Astrocyte (in vitro differentiated cells and primary cell): ENCODE measurements around the gene PARK7. TPM values are rescaled to one million over a fixed set of nuclear protein-coding genes. Genes with fewer than 3 reads are reported as not detected.

Source experiments
- DNase-seq: peaks from one replicate; pipeline ENCODE4 v3.0.0-alpha.2; 2010; ENCODE audit warnings: low read depth
- FAIRE-seq: peaks from 2 replicates; lab custom pipeline; 2011; peaks lifted over from hg19 to GRCh38; lab: Jason Lieb, UNC
- H2AFZ ChIP-seq: 2 replicates; pipeline ENCODE4 v1.6.0; 2012; ENCODE audit warnings: low read depth, low read length, inconsistent platforms
- H3K27ac ChIP-seq: 2 replicates; pipeline ENCODE4 v1.5.1; 2011; ENCODE audit warnings: low read depth, low read length, inconsistent platforms
- H3K27me3 ChIP-seq: 2 replicates; pipeline ENCODE4 v1.6.0; 2011; ENCODE audit warnings: low read length, inconsistent platforms; ENCODE audit not compliant: insufficient read depth
- H3K36me3 ChIP-seq: 2 replicates; pipeline ENCODE4 v1.5.1; 2011; ENCODE audit warnings: low read length, inconsistent platforms; ENCODE audit not compliant: insufficient read depth
- H3K4me1 ChIP-seq: 2 replicates; pipeline ENCODE4 v1.5.1; 2011; ENCODE audit warnings: low read length, inconsistent platforms; ENCODE audit not compliant: insufficient read depth
- H3K4me2 ChIP-seq: 2 replicates; pipeline ENCODE4 v1.6.0; 2012; ENCODE audit warnings: low read length, inconsistent platforms
- H3K4me3 ChIP-seq: 2 replicates; pipeline ENCODE4 v1.5.1; 2011; ENCODE audit warnings: low read depth, mild to moderate bottlenecking, low read length, inconsistent platforms; ENCODE audit not compliant: insufficient read depth
- H3K79me2 ChIP-seq: 2 replicates; pipeline ENCODE4 v1.6.0; 2012; ENCODE audit warnings: mild to moderate bottlenecking, low read length, inconsistent platforms; ENCODE audit not compliant: insufficient read depth
- H3K9ac ChIP-seq: 2 replicates; pipeline ENCODE4 v1.6.0; 2012; ENCODE audit warnings: mild to moderate bottlenecking, low read length, inconsistent platforms
- H3K9me3 ChIP-seq: 2 replicates; pipeline ENCODE4 v1.5.1; 2012; ENCODE audit warnings: low read depth, mild to moderate bottlenecking, low read length, inconsistent platforms; ENCODE audit not compliant: insufficient read depth
- H4K20me1 ChIP-seq: 2 replicates; pipeline ENCODE4 v1.6.0; 2012; ENCODE audit warnings: low read length, inconsistent platforms; ENCODE audit not compliant: insufficient read depth
- H3K27ac Mint-ChIP-seq: one replicate; pipeline ENCODE4 v1.8.0; 2021; ENCODE audit warnings: mild to moderate bottlenecking, mixed read lengths; ENCODE audit not compliant: unreplicated experiment
- H3K27me3 Mint-ChIP-seq: one replicate; pipeline ENCODE4 v1.8.0; 2021; ENCODE audit warnings: low read depth, mixed read lengths; ENCODE audit not compliant: unreplicated experiment
- H3K36me3 Mint-ChIP-seq: one replicate; pipeline ENCODE4 v1.8.0; 2021; ENCODE audit warnings: low read depth, mixed read lengths; ENCODE audit not compliant: unreplicated experiment
- H3K4me1 Mint-ChIP-seq: one replicate; pipeline ENCODE4 v1.8.0; 2021; ENCODE audit warnings: low read depth, mixed read lengths; ENCODE audit not compliant: unreplicated experiment
- H3K4me3 Mint-ChIP-seq: one replicate; pipeline ENCODE4 v1.8.0; 2021; ENCODE audit warnings: mild to moderate bottlenecking, moderate library complexity, mixed read lengths; ENCODE audit not compliant: unreplicated experiment
- H3K9me3 Mint-ChIP-seq: one replicate; pipeline ENCODE4 v1.8.0; 2021; ENCODE audit warnings: mild to moderate bottlenecking, mixed read lengths; ENCODE audit not compliant: unreplicated experiment
- CTCF ChIP-seq: IDR thresholded peaks from 2 replicates; pipeline ENCODE4 v1.5.1; 2011; ENCODE audit warnings: low read depth, mild to moderate bottlenecking, inconsistent platforms, low read length, moderate library complexity; ENCODE audit not compliant: insufficient read depth
- EZH2 ChIP-seq: IDR thresholded peaks from 2 replicates; pipeline ENCODE4 v1.6.1; 2012; ENCODE audit warnings: mild to moderate bottlenecking, low read length, inconsistent platforms; ENCODE audit not compliant: insufficient read depth
- total RNA-seq: library from RNA; stranded (reverse); gene quantifications from 2 replicates; pipeline ENCODE4 v1.2.1, GENCODE V29; 2021

Gene PARK7
- total RNA-seq, 1 donor from 2014 or later, result 282 TPM

DNA sequence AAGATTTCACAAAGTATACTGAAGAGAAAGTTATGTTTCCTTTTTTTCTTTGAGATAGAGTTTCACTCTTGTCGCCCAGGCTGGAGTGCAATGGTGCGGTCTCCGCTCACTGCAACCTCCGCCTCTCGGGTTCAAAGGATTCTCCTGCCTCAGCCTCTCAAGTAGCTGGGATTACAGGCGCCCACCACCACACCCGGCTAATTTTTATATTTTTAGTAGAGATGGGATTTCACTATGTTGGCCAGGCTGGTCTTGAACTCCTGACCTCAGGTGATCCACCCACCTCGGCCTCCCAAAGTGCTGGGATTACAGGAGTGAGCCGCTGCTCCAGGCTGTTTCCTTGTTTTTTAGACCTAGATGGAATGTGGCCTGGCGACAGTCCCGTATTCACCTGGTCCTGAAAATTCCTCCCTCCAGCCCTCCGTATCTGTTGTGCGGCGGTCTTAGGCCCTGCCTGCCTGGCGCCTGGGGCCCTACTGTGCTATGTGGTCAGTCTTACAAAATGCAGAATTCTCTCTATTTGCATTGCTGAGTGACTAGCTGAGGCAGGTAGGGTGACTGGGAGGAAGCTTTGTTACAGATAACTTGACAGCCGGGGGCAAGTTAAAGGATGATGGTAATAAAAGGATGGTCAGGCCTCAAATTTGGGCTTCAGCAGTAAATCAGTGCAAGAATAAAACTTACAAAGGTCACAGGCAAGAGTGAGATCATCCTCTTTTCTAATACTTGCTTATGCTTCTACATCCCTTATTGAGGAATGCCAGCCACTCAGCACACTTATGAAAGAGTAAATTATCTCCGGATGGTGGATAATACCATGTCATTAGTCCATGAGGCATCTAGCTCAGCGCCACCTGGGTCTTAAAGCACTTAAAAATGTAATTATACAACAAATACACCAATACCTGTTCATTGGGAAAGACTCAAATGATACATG is 30.3 kb downstream of the PARK7 start:
- no peaks in the 10 kb centered on the region for H3K27me3 Mint-ChIP-seq
- Histone ChIP-seq H3K4me1 (peaks cover 10% of the 10 kb centered on the region), H3K9me3 (no peaks in the 10 kb centered on the region), H3K27me3 (no peaks in the 10 kb centered on the region), H3K9ac (no peak overlapping the region), H3K27ac (no peak overlapping the region), H3K4me2 (no peak overlapping the region), H3K4me3 (no peak overlapping the region), H3K36me3 (no peaks in the 10 kb centered on the region), H3K79me2 (no peaks in the 10 kb centered on the region), H2AFZ (no peak overlapping the region), H4K20me1 (no peaks in the 10 kb centered on the region)
- peaks cover 5% of the 10 kb centered on the region for H3K36me3 Mint-ChIP-seq
- no peak overlapping the region for H3K27ac Mint-ChIP-seq
- TF ChIP-seq CTCF (no peak), EZH2 (no peak)
- H3K4me1 Mint-ChIP-seq, result peaks cover 7% of the 10 kb centered on the region
- H3K9me3 Mint-ChIP-seq, result peaks cover 2% of the 10 kb centered on the region
- no peak overlapping the region for H3K4me3 Mint-ChIP-seq
- DNase-seq (no peak), FAIRE-seq (no peak)

DNA sequence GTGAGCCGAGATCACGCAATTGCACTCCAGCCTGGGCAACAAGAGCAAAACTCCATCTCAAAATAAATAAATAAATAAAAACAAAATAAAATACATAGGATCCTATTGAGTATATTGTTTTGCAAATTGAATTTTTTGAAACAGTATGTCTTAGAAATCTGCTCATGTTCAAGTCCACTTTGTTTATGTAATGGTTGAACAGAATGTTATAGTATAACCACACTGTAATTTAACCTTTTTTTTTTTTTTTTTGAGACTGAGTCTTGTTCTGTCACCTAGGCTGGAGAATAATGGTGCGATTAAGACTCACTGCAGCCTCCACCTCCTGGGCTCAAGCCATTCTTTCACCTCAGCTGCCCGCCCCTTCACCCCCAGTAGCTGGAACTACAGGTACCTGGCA is 31.4 kb downstream of the PARK7 start:
- no peaks in the 10 kb centered on the region for H3K9me3 ChIP-seq
- peaks cover 4% of the 10 kb centered on the region for H3K9me3 Mint-ChIP-seq
- no peak overlapping the region for H2AFZ ChIP-seq
- H3K4me1 ChIP-seq, result peaks cover 10% of the 10 kb centered on the region
- H3K36me3 ChIP-seq, result no peaks in the 10 kb centered on the region
- H3K36me3 Mint-ChIP-seq, result peaks cover 5% of the 10 kb centered on the region
- TF ChIP-seq CTCF, result no peak
- no peak for TF ChIP-seq EZH2
- FAIRE-seq (no peak), DNase-seq (no peak)
- H3K9ac ChIP-seq, result no peak overlapping the region
- H3K4me3 Mint-ChIP-seq, result no peak overlapping the region
- no peaks in the 10 kb centered on the region for H3K27me3 Mint-ChIP-seq
- no peak overlapping the region for H3K4me3 ChIP-seq
- H3K27ac Mint-ChIP-seq, result no peak overlapping the region
- H3K27me3 ChIP-seq, result no peaks in the 10 kb centered on the region
- no peaks in the 10 kb centered on the region for H4K20me1 ChIP-seq
- no peaks in the 10 kb centered on the region for H3K79me2 ChIP-seq
- no peak overlapping the region for H3K27ac ChIP-seq
- peaks cover 7% of the 10 kb centered on the region for H3K4me1 Mint-ChIP-seq
- no peak overlapping the region for H3K4me2 ChIP-seq
